ENCODE measurements around the gene MAP3K13.

Gene MAP3K13

DNA sequence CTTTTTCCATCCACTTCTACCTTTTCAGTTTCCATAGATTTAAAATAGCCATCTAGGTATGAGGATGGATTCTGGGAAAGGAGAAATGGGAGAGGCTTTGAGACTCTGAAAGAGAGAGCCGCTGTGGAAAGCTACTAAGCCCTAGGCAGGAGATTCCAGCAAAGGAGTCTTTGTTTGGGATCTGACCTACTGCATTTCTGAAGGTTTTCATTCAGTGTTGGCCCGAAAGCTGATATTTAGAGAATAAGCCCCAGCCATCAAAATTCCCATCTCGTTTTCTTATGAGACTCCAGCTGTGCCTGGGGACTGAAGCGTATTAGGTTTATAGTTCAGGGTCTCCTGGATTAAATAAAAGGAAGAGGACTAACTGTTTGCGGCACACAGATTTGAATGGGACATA is 170.0 kb downstream of the MAP3K13 start:
- no peak overlapping the region for H4K8ac ChIP-seq (ENCODE audit: low read depth, low read length)
- H3K9me3 ChIP-seq (ENCODE audit: insufficient read depth, low read depth, low read length), result no peaks in the 10 kb centered on the region
- H4K12ac ChIP-seq (ENCODE audit: low read depth, low read length), result no peak overlapping the region
- no peak overlapping the region for H3K14ac ChIP-seq (ENCODE audit: low read length)
- H2BK12ac ChIP-seq (ENCODE audit: low read length), result no peak overlapping the region
- H2BK120ac ChIP-seq (ENCODE audit: insufficient read depth, low read length, poor library complexity), result no peak overlapping the region
- no peaks in the 10 kb centered on the region for H3K79me1 ChIP-seq (ENCODE audit: low read length)
- H2AFZ ChIP-seq (ENCODE audit: insufficient read depth, low read length, poor library complexity), result no peak overlapping the region
- H3K79me2 ChIP-seq (ENCODE audit: control insufficient read depth, insufficient read depth, low read length, poor library complexity), result no peaks in the 10 kb centered on the region
- H2BK5ac ChIP-seq (ENCODE audit: low read depth, low read length, poor library complexity), result no peak overlapping the region
- no peak overlapping the region for H3K27ac ChIP-seq (ENCODE audit: low read depth, low read length)
- no peak for DNase-seq
- no peak overlapping the region for H3K4ac ChIP-seq (ENCODE audit: low read depth, low read length)
- no peaks in the 10 kb centered on the region for H3K36me3 ChIP-seq (ENCODE audit: control insufficient read depth in 1 of 2, insufficient read depth in 2 of 2, low read length in 2 of 2)
- H3K9ac ChIP-seq (ENCODE audit: low read length), result no peak overlapping the region
- H3K18ac ChIP-seq (ENCODE audit: low read length), result no peak overlapping the region
- WGBS (ENCODE audit: extremely low coverage, insufficient coverage, insufficient read length), result no CpG with 5 or more reads among the region's 5 CpGs
- no peaks in the 10 kb centered on the region for H3K27me3 ChIP-seq (ENCODE audit: insufficient read depth, low read length)
- H3K4me3 ChIP-seq (ENCODE audit: low read depth, low read length), result no peak overlapping the region
- H3K23ac ChIP-seq (ENCODE audit: low read length), result no peak overlapping the region
- no peak overlapping the region for H4K91ac ChIP-seq (ENCODE audit: low read depth, low read length)
- no peak overlapping the region for H2AK5ac ChIP-seq (ENCODE audit: low read length)
- H3K4me1 ChIP-seq (ENCODE audit: control insufficient read depth in 1 of 2, insufficient read depth in 2 of 2, low read length in 2 of 2), result peaks cover 0 to 2% of the 10 kb centered on the region in 2 experiments
- no peak overlapping the region for H3K4me2 ChIP-seq (ENCODE audit: low read length)

DNA sequence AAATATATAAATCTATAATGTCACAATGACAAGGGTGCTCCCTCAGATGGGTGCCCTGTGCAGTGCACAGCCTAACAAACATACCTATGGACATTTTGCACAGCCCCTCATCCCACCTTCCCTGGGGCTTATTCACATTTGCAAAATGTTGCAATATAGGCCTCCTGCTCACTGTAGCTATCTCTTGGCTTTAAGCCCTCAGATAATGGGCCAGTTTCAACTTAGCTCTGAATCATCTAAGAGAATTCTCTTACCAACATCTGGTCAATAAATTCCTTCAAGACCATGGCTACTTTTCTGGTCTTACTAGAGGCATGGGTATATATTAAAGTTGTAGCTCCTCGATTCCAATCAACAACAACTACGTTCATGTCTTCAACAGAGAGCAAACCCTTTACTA is 171.6 kb downstream of the MAP3K13 start:
- H2AK5ac ChIP-seq (ENCODE audit: low read length), result no peak overlapping the region
- H3K18ac ChIP-seq (ENCODE audit: low read length), result no peak overlapping the region
- DNase-seq, result no peak
- no peak overlapping the region for H2BK5ac ChIP-seq (ENCODE audit: low read depth, low read length, poor library complexity)
- no peak overlapping the region for H4K8ac ChIP-seq (ENCODE audit: low read depth, low read length)
- H4K91ac ChIP-seq (ENCODE audit: low read depth, low read length), result no peak overlapping the region
- no peaks in the 10 kb centered on the region for H3K9me3 ChIP-seq (ENCODE audit: insufficient read depth, low read depth, low read length)
- H3K23ac ChIP-seq (ENCODE audit: low read length), result no peak overlapping the region
- H4K12ac ChIP-seq (ENCODE audit: low read depth, low read length), result no peak overlapping the region
- no peaks in the 10 kb centered on the region for H3K27me3 ChIP-seq (ENCODE audit: insufficient read depth, low read length)
- H3K4me3 ChIP-seq (ENCODE audit: low read depth, low read length), result no peak overlapping the region
- H2AFZ ChIP-seq (ENCODE audit: insufficient read depth, low read length, poor library complexity), result no peak overlapping the region
- no peak overlapping the region for H3K14ac ChIP-seq (ENCODE audit: low read length)
- H3K4ac ChIP-seq (ENCODE audit: low read depth, low read length), result no peak overlapping the region
- H3K79me1 ChIP-seq (ENCODE audit: low read length), result no peaks in the 10 kb centered on the region
- peaks cover 0 to 2% of the 10 kb centered on the region in 2 experiments for H3K4me1 ChIP-seq (ENCODE audit: control insufficient read depth in 1 of 2, insufficient read depth in 2 of 2, low read length in 2 of 2)
- no peak overlapping the region for H2BK120ac ChIP-seq (ENCODE audit: insufficient read depth, low read length, poor library complexity)
- no peak overlapping the region for H3K4me2 ChIP-seq (ENCODE audit: low read length)
- WGBS (ENCODE audit: extremely low coverage, insufficient coverage, insufficient read length), result no CpG with 5 or more reads among the region's 2 CpGs
- no peaks in the 10 kb centered on the region for H3K36me3 ChIP-seq (ENCODE audit: control insufficient read depth in 1 of 2, insufficient read depth in 2 of 2, low read length in 2 of 2)
- H3K9ac ChIP-seq (ENCODE audit: low read length), result no peak overlapping the region
- no peak overlapping the region for H2BK12ac ChIP-seq (ENCODE audit: low read length)
- H3K79me2 ChIP-seq (ENCODE audit: control insufficient read depth, insufficient read depth, low read length, poor library complexity), result no peaks in the 10 kb centered on the region
- no peak overlapping the region for H3K27ac ChIP-seq (ENCODE audit: low read depth, low read length)

DNA sequence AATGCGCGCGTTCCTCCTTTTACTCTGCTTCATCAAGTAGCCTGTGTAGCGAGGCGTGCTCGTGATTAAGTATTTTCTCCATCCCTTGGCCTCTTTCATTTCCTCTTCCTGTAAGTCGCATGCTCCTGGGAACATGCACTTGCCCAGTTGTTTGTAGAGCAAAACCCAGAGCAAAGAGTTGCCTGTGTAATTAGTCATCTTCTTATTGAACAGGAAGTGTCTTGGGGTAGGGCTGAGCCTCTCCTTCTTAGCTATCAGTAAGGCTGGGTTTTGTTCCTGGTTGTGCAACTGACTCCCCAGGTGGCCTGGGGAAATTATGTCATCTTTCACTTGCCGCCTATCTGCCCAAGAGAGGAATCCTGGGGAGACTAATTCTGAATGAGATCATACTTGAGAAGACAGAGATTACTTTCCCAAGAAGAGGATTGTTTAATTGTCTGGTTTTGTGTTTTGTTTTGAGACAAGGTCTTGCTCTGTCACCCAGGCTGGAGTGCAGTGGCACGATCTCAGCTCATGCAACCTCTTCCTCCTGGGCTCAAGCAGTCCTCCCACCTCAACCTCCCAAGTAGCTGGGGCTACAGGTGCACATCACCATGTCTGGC is 174.5 kb downstream of the MAP3K13 start:
- Histone ChIP-seq H2BK120ac (ENCODE audit: insufficient read depth, low read length, poor library complexity) (no peak overlapping the region), H3K27me3 (ENCODE audit: insufficient read depth, low read length) (no peaks in the 10 kb centered on the region), H3K23ac (ENCODE audit: low read length) (peak overlapping the region; percentile 7), H2AFZ (ENCODE audit: insufficient read depth, low read length, poor library complexity) (no peak overlapping the region), H3K9me3 (ENCODE audit: insufficient read depth, low read depth, low read length) (no peaks in the 10 kb centered on the region), H2BK5ac (ENCODE audit: low read depth, low read length, poor library complexity) (no peak overlapping the region), H3K18ac (ENCODE audit: low read length) (no peak overlapping the region), H4K12ac (ENCODE audit: low read depth, low read length) (no peak overlapping the region), H3K4me1 (ENCODE audit: control insufficient read depth in 1 of 2, insufficient read depth in 2 of 2, low read length in 2 of 2) (peaks cover 0 to 2% of the 10 kb centered on the region in 2 experiments), H3K14ac (ENCODE audit: low read length) (no peak overlapping the region), H2AK5ac (ENCODE audit: low read length) (no peak overlapping the region), H3K4me3 (ENCODE audit: low read depth, low read length) (no peak overlapping the region), H3K27ac (ENCODE audit: low read depth, low read length) (no peak overlapping the region), H4K91ac (ENCODE audit: low read depth, low read length) (no peak overlapping the region), H3K36me3 (ENCODE audit: control insufficient read depth in 1 of 2, insufficient read depth in 2 of 2, low read length in 2 of 2) (no peaks in the 10 kb centered on the region), H2BK12ac (ENCODE audit: low read length) (no peak overlapping the region), H4K8ac (ENCODE audit: low read depth, low read length) (no peak overlapping the region), H3K79me2 (ENCODE audit: control insufficient read depth, insufficient read depth, low read length, poor library complexity) (peaks cover 2% of the 10 kb centered on the region), H3K79me1 (ENCODE audit: low read length) (no peaks in the 10 kb centered on the region), H3K4me2 (ENCODE audit: low read length) (no peak overlapping the region), H3K9ac (ENCODE audit: low read length) (no peak overlapping the region), H3K4ac (ENCODE audit: low read depth, low read length) (no peak overlapping the region)
- peak in 1 of 2 donors; percentile 26 for DNase-seq
- WGBS (ENCODE audit: extremely low coverage, insufficient coverage, insufficient read length), result no CpG with 5 or more reads among the region's 9 CpGs

Measured in trophoblast cell (in vitro differentiated cells and primary cell).